NT2/D1 (cell line): ENCODE results near the gene RNASE8.

Experiments
- SUZ12 ChIP-seq: IDR thresholded peaks from 2 replicates; pipeline ENCODE4 v1.6.1; 2011; ENCODE audit not compliant: insufficient read length, insufficient read depth; ENCODE audit errors: extremely low read depth
- YY1 ChIP-seq: IDR thresholded peaks from 2 replicates; pipeline ENCODE4 v1.6.1; 2011; ENCODE audit not compliant: insufficient read length, insufficient read depth
- ZNF274 ChIP-seq: IDR thresholded peaks from 2 replicates; pipeline ENCODE4 v1.6.1; 2011; ENCODE audit warnings: mild to moderate bottlenecking, low read depth, low read length

DNA sequence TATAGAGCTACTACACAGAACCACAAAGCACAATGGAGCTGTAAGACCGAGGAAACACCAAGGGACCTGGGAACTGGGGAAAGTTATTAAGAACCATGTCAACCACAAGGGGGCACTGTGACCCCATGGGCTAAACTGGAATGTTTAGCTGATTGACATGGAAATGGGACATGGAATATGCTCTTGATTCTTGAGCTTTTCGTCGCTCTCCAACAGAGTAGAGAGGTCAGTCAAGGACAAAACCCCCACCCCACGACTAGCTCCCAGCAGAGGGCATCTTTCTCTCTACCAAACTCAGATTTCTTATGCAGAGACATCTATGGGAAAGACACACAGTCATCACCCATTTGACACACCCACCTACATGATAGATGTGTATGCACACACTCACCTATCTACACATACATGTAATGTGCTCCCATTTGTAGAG, 42.8 kb upstream of the RNASE8 start:
- no peak for TF ChIP-seq SUZ12
- no peak for TF ChIP-seq ZNF274
- TF ChIP-seq YY1 = no peak
